HG02970 (cell line): ENCODE measurements around the gene MRPS15.

Experiments used
- ATAC-seq: cut with Tn5 transposase; IDR thresholded peaks from one replicate; pipeline ENCODE4 v1.9.1; 2021; ENCODE audit warnings: mild to moderate bottlenecking, moderate library complexity, moderate number of reproducible peaks; ENCODE audit not compliant: unreplicated experiment, low FRiP score

The MRPS15 gene

GRCh38 chr1:36464605-36465393 is 615 bp upstream of the MRPS15 start:
- ATAC-seq = no peak

GRCh38 chr1:36463463-36463802 is 751 bp downstream of the MRPS15 start:
- ATAC-seq = no peak

- ATAC-seq = no peak
These were observed 5.3 kb downstream of the MRPS15 start for GRCh38 chr1:36458910-36459309.

- no peak for ATAC-seq
These were observed 6.5 kb downstream of the MRPS15 start for GRCh38 chr1:36457691-36458090.

- ATAC-seq = no peak
These were observed 7.7 kb downstream of the MRPS15 start for GRCh38 chr1:36456391-36456928.

GRCh38 chr1:36455386-36455785 is 8.8 kb downstream of the MRPS15 start:
- ATAC-seq = no peak

GRCh38 chr1:36453600-36454388 is 10.4 kb downstream of the MRPS15 start:
- no peak for ATAC-seq

GRCh38 chr1:36453051-36453450 is 11.1 kb downstream of the MRPS15 start:
- ATAC-seq = no peak

GRCh38 chr1:36450919-36451305 is 13.3 kb downstream of the MRPS15 start:
- ATAC-seq = no peak

GRCh38 chr1:36450270-36450918 is 13.8 kb downstream of the MRPS15 start, which contains the start of gene OSCP1:
OSCP1 (minus strand) TSS chr1:36450451; CDS start chr1:36450369, 82 bp downstream.
- ATAC-seq = peak; percentile 94

GRCh38 chr1:36448530-36449056 is 15.6 kb downstream of the MRPS15 start:
- ATAC-seq = no peak

- ATAC-seq = no peak
These were observed 16.7 kb downstream of the MRPS15 start for GRCh38 chr1:36447450-36447849.

- ATAC-seq = no peak
These were observed 17.4 kb downstream of the MRPS15 start for GRCh38 chr1:36446746-36447145.

- no peak for ATAC-seq
These were observed 17.9 kb downstream of the MRPS15 start for GRCh38 chr1:36446271-36446670.

- ATAC-seq = no peak
These were observed 20.9 kb downstream of the MRPS15 start for GRCh38 chr1:36443297-36443696.

GRCh38 chr1:36442337-36442736 is 21.8 kb downstream of the MRPS15 start:
- ATAC-seq = no peak

GRCh38 chr1:36440646-36441045 is 23.5 kb downstream of the MRPS15 start:
- ATAC-seq = no peak

- ATAC-seq = no peak
These were observed 24.1 kb downstream of the MRPS15 start for GRCh38 chr1:36440044-36440443.

- no peak for ATAC-seq
These were observed 25.5 kb downstream of the MRPS15 start for GRCh38 chr1:36438715-36439114.

GRCh38 chr1:36436821-36437220 is 27.4 kb downstream of the MRPS15 start:
- ATAC-seq = no peak

- ATAC-seq = no peak
These were observed 31.1 kb downstream of the MRPS15 start for GRCh38 chr1:36433102-36433501.
